ENCODE data around the gene COL4A2.
A peak's percentile ranks its signal among the peaks of the same experiment; 100 is the strongest.

COL4A2 gene

DNA sequence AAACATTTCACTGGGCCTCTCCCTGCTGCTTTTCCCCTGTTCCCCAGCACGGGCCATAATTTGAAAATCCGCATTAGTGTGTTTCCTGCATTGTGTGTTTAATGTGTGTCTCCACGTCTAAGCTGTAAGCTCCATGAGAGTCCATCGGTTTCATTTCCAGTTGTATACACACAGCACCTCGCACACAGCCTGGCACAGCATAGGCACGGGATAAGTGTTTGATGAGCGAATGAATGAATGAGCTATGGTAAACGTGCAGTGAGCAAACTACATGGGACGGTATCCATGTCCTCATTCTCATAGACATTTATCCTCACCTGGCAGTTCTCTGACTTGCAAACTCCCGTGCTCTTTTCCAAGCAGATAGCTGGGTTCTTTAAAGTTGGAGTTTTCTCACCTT is 148.4 kb downstream of the COL4A2 start:
- no peak for DNase-seq (ENCODE audit: low read depth)

- DNase-seq (ENCODE audit: low read depth): no peak
Measured at GRCh38 chr13:110455941-110456340, 148.9 kb downstream of the COL4A2 start.

GRCh38 chr13:110456550-110456949 is 149.5 kb downstream of the COL4A2 start:
- no peak for DNase-seq (ENCODE audit: low read depth)

- no peak for DNase-seq (ENCODE audit: low read depth)
Measured at GRCh38 chr13:110457361-110457760, 150.3 kb downstream of the COL4A2 start.

DNA sequence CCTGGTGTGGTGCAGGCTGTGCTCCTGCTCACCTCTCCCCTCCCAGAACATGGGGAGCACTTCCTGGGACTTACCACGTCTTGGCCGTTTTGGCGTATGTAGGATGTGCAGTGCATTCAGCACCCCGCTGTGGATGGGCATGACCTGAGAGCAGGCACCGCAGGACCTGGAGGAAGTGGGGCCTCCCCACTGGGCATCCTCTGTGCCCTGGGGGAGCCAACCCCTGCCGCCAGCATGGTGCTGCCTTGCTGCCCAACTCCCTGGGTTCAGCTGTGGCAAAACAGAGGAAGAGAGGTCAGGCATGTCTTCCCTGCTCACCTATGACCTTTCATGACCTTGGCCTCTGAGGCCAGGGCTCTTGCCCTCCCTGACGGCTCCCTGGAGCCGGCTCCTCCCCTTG is 150.9 kb downstream of the COL4A2 start:
- DNase-seq (ENCODE audit: low read depth): no peak

DNA sequence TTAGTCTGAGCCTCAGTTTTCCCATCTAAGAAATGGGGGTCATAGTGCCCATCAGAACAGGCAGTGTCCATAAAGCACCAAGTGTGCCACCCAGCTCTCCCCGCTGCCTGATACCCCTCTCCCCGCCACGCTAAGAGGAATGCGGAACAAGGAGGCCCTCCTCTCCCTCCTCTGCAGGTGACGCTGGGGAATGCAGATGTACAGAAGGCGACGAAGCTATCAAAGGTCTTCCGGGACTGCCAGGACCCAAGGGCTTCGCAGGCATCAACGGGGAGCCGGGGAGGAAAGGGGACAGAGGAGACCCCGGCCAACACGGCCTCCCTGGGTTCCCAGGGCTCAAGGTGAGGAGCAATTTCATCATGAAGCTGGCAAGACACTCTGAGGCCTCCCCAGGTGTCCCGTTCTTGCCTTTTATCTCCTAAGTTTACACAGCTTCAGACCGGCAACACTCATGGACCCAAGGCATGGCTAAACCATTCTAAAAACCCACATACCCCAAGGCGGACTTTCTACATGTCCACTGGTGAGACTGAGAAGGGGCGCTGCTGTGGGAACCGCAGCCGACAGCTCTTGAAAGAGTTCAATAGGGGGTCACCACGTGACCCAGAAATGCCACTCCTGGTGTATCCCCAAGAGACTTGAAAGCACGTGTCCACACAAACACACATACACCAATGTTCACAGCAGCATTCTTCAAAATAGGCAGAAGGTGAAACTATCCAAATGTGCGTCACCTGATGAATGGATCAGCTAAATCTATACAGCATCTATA is 151.7 kb downstream of the COL4A2 start:
- no peak for DNase-seq (ENCODE audit: low read depth)

GRCh38 chr13:110462091-110462490 is 155.0 kb downstream of the COL4A2 start:
- no peak for DNase-seq (ENCODE audit: low read depth)

GRCh38 chr13:110463156-110463555 is 156.1 kb downstream of the COL4A2 start:
- DNase-seq (ENCODE audit: low read depth): no peak

DNA sequence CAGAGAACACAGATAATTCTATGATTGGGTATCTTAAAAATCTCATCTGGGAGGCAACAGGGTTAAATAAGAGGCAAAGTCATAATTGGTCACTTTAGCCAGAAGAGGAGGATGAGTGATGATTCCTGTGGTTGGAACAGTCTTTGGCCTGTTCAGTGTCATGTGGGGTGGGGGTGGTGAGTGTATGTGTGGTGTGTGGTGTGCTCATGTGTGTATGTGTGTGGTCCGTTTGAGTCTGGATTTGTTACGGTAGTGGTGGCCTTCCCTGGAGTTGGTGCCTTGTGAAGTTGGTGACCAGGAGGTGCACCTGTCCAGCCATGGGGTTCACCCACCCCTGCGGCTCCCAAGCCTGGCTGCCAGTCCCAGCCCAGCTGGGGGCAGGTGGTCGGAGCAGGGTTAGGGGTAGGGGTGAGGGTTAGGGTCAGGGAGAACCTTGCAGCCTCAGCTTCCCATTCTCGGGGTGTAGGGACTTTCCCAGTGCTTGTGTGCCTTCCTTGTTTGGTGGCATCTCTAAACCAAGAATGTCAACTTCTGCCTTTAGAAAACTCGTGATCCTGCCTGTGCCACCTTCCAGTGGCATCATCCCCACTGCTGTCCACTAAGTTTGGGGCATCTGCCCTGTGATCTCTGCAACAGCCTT is 156.9 kb downstream of the COL4A2 start:
- no peak for DNase-seq (ENCODE audit: low read depth)

- no peak for DNase-seq (ENCODE audit: low read depth)
Measured at GRCh38 chr13:110464556-110465333, 157.7 kb downstream of the COL4A2 start.

- no peak for DNase-seq (ENCODE audit: low read depth)
Measured at GRCh38 chr13:110465696-110466095, 158.6 kb downstream of the COL4A2 start.

DNA sequence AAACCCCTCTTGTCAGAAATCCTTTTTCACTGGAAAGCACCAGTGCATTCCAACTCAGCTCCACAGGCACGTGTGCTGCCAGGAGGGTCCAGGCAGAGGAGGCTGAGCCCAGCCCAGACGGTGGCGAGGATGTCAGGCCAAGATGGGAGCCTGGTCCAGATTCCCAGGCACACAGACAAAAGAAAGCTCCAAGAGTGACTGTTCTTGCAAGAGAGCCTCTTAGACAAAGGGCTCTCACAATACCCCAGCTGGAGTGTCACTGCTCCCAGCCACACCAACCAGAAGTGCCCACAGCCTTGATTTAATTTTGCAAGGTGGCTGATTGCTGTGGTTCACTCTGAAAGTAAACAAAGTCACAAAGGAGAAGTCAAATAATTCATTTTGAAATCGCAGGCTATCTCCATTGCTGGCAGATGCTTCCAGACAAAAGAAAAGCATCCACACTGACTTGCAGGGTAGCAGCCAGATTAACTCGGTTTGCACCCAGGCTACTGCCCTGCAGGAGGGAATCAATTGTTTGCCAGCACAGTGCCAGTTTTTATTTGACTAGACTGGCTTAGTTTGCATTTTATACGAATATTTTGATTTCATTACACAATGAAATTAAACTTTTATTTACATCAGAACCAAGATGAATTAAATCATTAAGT is 159.3 kb downstream of the COL4A2 start:
- DNase-seq (ENCODE audit: low read depth): no peak

- no peak for DNase-seq (ENCODE audit: low read depth)
Measured at GRCh38 chr13:110467516-110468110, 160.5 kb downstream of the COL4A2 start.

DNA sequence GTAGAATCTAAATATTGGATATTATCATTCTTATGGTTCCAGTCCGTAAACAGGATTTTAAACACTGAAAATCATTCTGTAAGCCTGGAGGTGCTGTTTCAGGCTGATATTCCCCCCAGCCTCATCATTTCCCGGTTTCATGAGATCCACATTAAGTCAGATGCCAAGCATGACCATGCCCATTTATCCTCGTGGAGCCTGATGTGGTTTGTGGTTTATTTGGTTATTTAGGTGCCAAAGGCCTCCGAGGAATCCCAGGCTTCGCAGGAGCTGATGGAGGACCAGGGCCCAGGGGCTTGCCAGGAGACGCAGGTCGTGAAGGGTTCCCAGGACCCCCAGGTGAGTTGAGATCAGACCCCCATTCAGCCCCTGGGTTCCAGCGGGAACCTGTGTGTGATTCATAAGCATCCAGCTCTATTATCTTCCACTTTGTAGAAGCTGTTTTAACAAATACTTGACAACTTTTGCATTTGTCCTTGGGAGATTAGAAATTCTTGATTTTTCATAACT is 162.0 kb downstream of the COL4A2 start:
- DNase-seq (ENCODE audit: low read depth): no peak

DNA sequence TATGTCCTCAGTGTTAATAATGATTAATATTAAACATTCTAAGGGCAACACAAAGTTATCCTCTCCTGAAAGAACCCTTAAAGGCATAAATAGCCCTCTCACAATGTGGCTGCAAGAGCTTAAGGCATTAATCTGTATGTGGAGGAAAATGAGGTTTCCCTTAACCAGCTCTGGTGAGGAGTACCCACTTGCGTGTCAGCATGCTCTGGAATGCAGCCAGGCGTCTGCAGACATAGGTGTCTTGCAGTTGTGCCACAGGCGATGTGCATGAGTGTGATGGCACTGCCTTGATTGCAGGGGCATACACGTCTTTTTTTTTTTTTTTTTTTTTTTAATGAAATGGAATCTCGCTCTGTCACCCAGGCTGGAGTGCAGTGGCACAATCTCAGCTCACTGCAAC is 162.5 kb downstream of the COL4A2 start:
- DNase-seq (ENCODE audit: low read depth): no peak

GRCh38 chr13:110470272-110471009 is 163.4 kb downstream of the COL4A2 start:
- DNase-seq (ENCODE audit: low read depth): no peak

DNA sequence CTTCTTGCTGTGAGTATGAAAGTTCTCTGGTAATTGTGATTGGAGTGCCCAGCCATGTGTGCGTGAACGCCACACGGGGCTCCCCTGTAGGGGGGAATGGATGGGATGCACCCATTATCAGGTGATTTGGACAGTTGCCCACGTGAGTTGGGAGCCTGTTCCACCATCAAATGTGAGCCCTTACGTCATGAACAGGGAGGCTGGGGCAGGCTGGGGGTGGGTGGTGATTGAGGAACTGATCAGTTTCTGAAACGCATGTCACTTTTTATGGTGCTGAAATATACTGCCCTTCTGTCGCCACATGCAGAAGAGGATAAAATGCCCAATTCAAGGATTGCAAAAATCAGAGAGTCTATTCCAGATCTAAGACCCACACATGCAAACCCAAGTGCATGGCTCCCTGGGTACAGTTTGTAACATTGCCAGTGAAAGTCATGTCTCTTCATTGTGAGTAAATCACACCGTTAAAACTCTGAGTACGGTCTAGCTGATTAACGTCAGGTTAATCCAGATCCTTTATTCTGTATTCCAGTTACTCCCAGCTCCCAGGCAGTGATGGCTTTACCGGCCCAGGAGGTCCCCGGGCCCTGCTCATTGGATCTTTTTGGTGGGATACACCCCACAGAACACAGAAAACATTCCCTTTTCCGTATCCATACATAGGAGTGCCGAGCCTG is 164.2 kb downstream of the COL4A2 start:
- no peak for DNase-seq (ENCODE audit: low read depth)

DNA sequence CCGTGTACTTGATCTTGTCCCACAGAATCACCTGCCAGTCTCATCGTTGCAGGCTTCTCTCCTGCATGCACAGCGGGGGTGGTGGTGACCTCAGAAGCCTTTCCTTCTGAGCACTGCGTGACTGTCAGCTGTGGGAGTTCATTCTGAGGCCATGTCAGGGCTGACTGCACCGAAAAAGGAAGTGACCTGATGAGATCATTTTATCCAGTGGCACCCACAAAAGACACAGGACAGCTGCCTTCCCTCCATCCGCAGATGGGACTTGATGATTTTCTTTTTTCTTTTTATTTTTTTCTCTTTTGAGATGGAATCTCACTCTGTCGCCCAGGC is 164.7 kb downstream of the COL4A2 start:
- DNase-seq (ENCODE audit: low read depth): peak; percentile 57

DNA sequence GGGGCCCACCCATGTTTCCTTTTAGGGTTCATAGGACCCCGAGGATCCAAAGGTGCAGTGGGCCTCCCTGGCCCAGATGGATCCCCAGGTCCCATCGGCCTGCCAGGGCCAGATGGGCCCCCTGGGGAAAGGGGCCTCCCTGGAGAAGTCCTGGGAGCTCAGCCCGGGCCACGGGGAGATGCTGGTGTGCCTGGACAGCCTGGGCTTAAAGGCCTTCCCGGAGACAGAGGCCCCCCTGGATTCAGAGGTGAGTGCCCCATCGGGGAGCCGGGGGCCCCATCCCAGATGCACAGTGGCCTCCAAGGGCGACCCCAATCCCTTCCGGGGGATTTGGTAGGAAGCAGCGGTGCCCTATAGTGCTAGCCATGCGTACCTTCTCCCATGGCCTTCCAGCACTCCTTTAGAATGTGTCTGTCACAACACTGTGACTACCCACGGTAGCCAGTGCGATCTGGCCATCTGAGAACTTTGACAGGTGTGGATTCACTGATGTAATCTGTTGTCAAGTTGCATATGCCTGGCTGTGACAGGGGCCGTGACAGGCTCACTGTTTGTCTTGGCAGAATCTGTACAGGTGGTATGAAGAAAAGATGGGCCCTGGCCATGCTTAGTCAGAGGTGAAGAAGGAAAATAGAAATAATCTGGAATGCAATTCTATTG is 165.9 kb downstream of the COL4A2 start:
- no peak for DNase-seq (ENCODE audit: low read depth)

DNA sequence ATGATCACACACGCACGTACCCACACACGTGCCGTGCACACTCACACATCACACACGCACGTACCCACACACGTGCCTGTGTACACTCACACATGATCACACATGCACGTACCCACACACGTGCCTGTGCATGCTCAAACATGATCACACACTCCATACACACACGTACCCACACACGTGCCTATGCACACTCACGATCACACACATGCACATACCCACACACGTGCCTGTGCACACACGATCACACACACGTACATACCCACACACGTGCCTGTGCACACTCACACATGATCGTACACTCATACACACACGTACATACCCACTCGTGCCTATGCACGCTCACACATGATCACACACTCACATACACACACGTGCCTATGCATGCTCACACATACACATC is 167.6 kb downstream of the COL4A2 start:
- no peak for DNase-seq (ENCODE audit: low read depth)
